Liver (tissue), 3 donors: ENCODE results near the gene CELSR1.

ENCODE experiments used
- EGR1 ChIP-seq, 2 donors: IDR thresholded peaks; 2 replicates each; pipeline ENCODE4 v1.6.1; 2016 to 2018; ENCODE audit warnings: antibody characterized with exemption in 2 of 2, low read depth in 2 of 2
- FOXA1 ChIP-seq: IDR thresholded peaks from 2 replicates; pipeline ENCODE4 v1.6.1; 2016; ENCODE audit warnings: antibody characterized with exemption
- GABPA ChIP-seq, 2 donors: IDR thresholded peaks in 1 of 2; conservative IDR thresholded peaks in 1 of 2; 2 replicates each; pipeline ENCODE4 v1.6.1; 2016; ENCODE audit warnings: antibody characterized with exemption in 2 of 2, mild to moderate bottlenecking in 1 of 2, moderate library complexity in 1 of 2
- JUND ChIP-seq, 2 donors: IDR thresholded peaks; 2 replicates each; pipeline ENCODE4 v1.6.1; 2016; ENCODE audit warnings: antibody characterized with exemption in 2 of 2
- RAD21 ChIP-seq, 2 donors: IDR thresholded peaks; 2 replicates each; pipeline ENCODE4 v1.6.1; 2016; ENCODE audit warnings: antibody characterized with exemption in 2 of 2, mild to moderate bottlenecking in 2 of 2
- SP1 ChIP-seq: IDR thresholded peaks from 2 replicates; pipeline ENCODE4 v1.6.1; 2018; ENCODE audit warnings: antibody characterized with exemption, mild to moderate bottlenecking
- TAF1 ChIP-seq: conservative IDR thresholded peaks from 2 replicates; pipeline ENCODE4 v1.6.1; 2016; ENCODE audit warnings: antibody characterized with exemption, mild to moderate bottlenecking
- TF ChIP-seq, protein P1 (sequence below): fragments of 150-350 bp; IDR thresholded peaks from 2 replicates; pipeline ENCODE4 v1.5.1; 2017; ENCODE audit warnings: improper control_type of control experiment, low read depth, low read length; ENCODE audit not compliant: missing input control
- TF ChIP-seq, protein P2 (sequence below): IDR thresholded peaks from 2 replicates; pipeline ENCODE4 v1.6.1; 2016; ENCODE audit warnings: antibody characterized with exemption
- TF ChIP-seq, protein P3 (sequence below): IDR thresholded peaks from 2 replicates; pipeline ENCODE4 v1.6.1; 2016; ENCODE audit warnings: antibody characterized with exemption, mild to moderate bottlenecking
- donor health status: healthy.
- donor health status: healthy.

DNA sequence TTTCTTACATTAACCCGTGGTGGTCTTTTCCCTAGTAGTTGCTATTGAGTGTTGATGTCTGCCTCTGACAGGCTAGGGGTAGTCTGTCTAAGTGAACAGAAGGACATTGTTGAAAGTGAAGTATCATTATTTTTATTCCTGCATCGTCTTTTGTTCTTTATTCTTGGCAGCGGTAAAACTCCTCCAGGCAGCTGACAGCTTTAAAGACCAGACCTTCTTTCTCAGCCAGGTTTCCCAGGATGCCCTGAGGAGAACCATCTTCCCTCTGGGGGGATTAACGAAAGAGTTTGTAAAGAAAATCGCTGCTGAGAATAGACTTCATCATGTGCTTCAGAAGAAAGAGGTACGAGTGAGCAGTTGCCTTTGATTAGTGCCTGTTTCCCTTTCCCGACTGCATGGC, 187.3 kb downstream of the CELSR1 start:
- TF ChIP-seq, protein P1, sequence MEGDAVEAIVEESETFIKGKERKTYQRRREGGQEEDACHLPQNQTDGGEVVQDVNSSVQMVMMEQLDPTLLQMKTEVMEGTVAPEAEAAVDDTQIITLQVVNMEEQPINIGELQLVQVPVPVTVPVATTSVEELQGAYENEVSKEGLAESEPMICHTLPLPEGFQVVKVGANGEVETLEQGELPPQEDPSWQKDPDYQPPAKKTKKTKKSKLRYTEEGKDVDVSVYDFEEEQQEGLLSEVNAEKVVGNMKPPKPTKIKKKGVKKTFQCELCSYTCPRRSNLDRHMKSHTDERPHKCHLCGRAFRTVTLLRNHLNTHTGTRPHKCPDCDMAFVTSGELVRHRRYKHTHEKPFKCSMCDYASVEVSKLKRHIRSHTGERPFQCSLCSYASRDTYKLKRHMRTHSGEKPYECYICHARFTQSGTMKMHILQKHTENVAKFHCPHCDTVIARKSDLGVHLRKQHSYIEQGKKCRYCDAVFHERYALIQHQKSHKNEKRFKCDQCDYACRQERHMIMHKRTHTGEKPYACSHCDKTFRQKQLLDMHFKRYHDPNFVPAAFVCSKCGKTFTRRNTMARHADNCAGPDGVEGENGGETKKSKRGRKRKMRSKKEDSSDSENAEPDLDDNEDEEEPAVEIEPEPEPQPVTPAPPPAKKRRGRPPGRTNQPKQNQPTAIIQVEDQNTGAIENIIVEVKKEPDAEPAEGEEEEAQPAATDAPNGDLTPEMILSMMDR = no peak
- TF ChIP-seq, protein P2, sequence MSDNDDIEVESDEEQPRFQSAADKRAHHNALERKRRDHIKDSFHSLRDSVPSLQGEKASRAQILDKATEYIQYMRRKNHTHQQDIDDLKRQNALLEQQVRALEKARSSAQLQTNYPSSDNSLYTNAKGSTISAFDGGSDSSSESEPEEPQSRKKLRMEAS = no peak
- TF ChIP-seq RAD21 (IDR thresholded peaks at IDR 0.05) (no peak), TAF1 (no peak), FOXA1 (no peak), GABPA (IDR thresholded peaks at IDR 0.05 in 1 of 2, conservative IDR thresholded peaks at IDR 0.05 in 1 of 2) (no peak), EGR1 (IDR thresholded peaks at IDR 0.05; ENCODE audit: low read depth in 2 of 2) (no peak), JUND (IDR thresholded peaks at IDR 0.05) (no peak), SP1 (no peak)
- TF ChIP-seq, protein P3, sequence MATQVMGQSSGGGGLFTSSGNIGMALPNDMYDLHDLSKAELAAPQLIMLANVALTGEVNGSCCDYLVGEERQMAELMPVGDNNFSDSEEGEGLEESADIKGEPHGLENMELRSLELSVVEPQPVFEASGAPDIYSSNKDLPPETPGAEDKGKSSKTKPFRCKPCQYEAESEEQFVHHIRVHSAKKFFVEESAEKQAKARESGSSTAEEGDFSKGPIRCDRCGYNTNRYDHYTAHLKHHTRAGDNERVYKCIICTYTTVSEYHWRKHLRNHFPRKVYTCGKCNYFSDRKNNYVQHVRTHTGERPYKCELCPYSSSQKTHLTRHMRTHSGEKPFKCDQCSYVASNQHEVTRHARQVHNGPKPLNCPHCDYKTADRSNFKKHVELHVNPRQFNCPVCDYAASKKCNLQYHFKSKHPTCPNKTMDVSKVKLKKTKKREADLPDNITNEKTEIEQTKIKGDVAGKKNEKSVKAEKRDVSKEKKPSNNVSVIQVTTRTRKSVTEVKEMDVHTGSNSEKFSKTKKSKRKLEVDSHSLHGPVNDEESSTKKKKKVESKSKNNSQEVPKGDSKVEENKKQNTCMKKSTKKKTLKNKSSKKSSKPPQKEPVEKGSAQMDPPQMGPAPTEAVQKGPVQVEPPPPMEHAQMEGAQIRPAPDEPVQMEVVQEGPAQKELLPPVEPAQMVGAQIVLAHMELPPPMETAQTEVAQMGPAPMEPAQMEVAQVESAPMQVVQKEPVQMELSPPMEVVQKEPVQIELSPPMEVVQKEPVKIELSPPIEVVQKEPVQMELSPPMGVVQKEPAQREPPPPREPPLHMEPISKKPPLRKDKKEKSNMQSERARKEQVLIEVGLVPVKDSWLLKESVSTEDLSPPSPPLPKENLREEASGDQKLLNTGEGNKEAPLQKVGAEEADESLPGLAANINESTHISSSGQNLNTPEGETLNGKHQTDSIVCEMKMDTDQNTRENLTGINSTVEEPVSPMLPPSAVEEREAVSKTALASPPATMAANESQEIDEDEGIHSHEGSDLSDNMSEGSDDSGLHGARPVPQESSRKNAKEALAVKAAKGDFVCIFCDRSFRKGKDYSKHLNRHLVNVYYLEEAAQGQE = no peak
